Skeletal muscle cell (primary cell): Measurements from ENCODE around the gene RYR2.

Experiments used
- DNase-seq: peaks from one replicate; pipeline ENCODE4 v3.0.0-alpha.2; 2010; ENCODE audit warnings: low read depth
- H3K4me3 ChIP-seq: 2 replicates; pipeline ENCODE4 v1.5.1; 2011; ENCODE audit warnings: low read depth, mild to moderate bottlenecking, control low read depth, low read length, moderate library complexity

RYR2 gene

DNA sequence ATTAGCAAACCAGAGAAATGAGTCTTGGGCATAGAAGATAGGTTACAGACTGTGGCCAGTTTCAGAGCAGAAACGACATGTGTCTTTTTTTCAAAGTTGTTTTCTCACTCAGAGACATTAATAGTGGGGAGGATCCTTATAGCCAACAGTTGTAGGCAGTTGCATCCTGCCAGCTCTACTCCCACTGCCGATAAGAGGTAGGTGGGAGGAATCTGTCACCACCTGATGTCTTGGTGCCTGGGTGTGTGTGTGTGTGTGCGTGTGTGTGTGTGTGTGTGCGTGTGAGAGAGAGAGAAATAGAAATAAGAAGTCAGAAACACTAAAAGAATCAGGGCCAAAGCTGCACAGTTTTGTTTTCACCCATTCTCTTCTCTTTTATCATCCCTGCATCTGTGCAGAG lies 629.3 kb downstream of the RYR2 start:
- H3K4me3 ChIP-seq, result no peak overlapping the region
- DNase-seq, result no peak

DNA sequence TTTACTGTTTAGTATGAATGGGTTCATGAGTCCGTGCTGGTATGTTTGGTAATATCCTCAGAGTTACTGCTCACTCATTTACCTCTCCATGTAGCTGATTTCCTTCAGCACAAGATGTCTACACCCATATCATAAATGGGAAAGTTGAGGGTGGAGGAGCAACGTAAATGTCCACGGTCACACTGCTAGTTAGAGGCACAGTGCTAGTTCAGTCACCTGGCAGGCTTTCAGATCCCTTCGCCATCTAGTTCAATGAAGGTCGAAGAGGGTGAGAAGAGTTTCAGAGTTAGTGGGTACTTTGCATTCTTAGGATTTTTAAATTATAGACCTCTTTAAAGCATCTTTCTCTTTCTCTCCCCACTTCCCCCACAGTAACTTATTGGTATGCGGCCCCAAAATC lies 630.0 kb downstream of the RYR2 start:
- H3K4me3 ChIP-seq, result no peak overlapping the region
- no peak for DNase-seq

- H3K4me3 ChIP-seq, result no peak overlapping the region
- DNase-seq, result no peak
Observed at GRCh38 chr1:237672748-237673147, 630.8 kb downstream of the RYR2 start.

DNA sequence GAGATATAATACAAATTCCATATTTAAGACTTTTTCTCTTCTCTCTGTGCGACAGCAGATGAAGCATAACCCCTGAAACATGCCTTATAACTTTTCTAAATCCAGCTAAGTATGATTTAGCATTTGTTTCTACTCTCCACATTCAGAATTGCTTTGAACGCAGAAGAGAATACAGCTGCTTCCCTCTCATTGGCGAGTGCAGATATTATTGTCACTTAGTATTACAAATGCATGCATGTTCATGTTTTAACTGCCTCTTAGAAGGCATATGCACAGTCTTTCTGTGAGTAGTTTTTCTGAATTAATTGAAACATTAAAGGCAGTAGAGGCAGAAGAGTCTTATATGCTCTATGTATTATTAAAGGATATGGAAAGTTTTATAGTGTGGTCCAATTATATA lies 631.6 kb downstream of the RYR2 start:
- no peak overlapping the region for H3K4me3 ChIP-seq

DNA sequence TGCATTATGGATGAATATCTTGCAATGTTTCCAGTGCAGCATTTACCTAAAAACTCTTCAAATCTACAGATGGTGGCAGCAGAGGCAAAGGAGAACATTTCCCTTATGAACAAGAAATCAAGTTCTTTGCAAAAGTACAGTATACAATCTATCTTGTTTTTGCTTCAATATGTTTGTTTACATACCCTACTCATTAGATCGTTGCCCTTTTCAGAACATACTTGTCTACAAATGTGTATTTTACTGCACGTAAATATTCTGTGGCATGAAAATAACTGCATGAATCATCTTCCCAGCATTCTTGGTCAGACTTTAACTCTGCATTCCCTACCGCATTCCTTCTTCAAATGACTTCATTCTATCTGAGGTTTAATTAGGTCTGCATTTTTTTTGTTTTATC lies 636.0 kb downstream of the RYR2 start:
- no peak for DNase-seq
- H3K4me3 ChIP-seq, result no peak overlapping the region

More for the DNA sequence above, 631.6 kb downstream of the RYR2 start:
- DNase-seq, result no peak

- H3K4me3 ChIP-seq, result no peak overlapping the region
- no peak for DNase-seq
Observed at GRCh38 chr1:237679687-237680086, 637.7 kb downstream of the RYR2 start.

- no peak overlapping the region for H3K4me3 ChIP-seq
- no peak for DNase-seq
Observed at GRCh38 chr1:237681210-237681609, 639.2 kb downstream of the RYR2 start.

GRCh38 chr1:237684236-237684635 lies 642.3 kb downstream of the RYR2 start:
- no peak overlapping the region for H3K4me3 ChIP-seq
- DNase-seq, result no peak

DNA sequence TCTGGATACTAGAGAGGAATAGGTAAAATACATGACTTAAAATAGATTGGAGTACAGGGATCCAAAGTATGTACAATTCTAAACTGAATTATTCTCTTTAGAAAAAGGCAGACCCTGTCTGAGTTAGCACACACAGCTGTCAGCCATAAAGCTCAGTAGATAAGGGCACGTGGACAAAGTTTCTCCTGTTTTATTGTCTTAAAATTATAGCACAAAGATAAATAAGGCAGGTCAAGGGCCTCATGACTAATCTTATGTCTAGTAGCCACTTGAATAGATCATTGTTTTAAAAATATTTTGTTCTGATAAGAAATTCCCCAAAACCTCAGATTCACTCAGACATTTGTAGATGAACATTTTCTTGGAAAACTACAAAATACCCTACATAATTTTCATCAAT lies 643.6 kb downstream of the RYR2 start:
- no peak for DNase-seq
- no peak overlapping the region for H3K4me3 ChIP-seq

GRCh38 chr1:237687804-237688203 lies 645.8 kb downstream of the RYR2 start:
- H3K4me3 ChIP-seq, result no peak overlapping the region
- no peak for DNase-seq

DNA sequence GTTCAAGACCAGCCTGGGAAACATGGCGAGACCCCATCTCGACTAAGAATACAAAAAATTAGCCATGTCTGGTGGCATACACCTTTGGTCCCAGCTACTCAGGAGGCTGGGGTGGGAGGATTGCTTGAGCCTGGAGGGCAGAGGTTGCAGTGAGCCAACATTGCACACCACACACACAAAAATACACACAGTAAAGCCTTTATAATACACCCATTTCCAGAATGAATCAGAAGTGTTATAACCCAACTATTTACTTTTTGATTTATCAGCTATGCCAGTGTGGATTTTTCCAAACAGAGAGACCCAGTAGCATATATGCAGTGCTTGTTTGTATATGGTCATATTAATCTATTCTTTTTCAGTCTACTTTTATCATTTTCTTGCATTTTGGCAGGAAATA lies 648.7 kb downstream of the RYR2 start:
- no peak for DNase-seq
- no peak overlapping the region for H3K4me3 ChIP-seq

- no peak for DNase-seq
- H3K4me3 ChIP-seq, result no peak overlapping the region
Observed at GRCh38 chr1:237692255-237692654, 650.3 kb downstream of the RYR2 start.

DNA sequence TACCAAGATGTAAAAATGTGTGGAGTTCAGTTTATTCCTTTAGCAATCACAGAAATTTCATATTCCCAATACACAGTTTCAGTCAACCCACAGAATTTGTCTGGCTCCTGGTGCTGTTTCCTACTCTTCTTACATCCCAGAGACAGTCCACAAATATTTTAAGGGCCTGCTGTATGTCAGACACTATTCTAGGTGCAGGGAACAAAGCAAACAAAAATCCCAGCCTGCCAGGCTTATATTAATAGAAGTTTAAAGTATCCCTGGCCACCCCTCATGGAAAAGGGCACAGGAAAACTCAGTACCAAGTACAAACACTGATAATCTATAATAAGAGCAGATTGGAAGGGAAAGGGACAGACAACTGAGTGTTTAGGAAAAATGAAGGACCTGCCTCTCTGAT lies 653.9 kb downstream of the RYR2 start:
- no peak for DNase-seq

DNA sequence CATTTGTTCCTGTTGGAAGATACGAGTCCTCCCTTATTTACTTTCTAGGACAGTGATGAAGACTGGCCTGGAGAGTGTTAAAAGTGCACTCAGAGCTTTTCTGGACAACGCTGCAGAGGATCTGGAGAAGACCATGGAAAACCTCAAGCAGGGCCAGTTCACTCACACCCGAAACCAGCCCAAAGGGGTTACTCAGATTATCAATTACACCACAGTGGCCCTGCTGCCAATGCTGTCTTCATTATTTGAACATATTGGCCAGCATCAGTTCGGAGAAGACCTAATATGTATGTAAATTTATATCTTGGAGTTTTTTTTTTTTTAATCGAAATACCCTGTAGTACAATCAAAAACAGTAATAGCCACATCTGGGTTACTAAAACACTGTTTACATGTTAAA lies 658.2 kb downstream of the RYR2 start:
- no peak overlapping the region for H3K4me3 ChIP-seq
- DNase-seq, result no peak

More for the DNA sequence above, 653.9 kb downstream of the RYR2 start:
- no peak overlapping the region for H3K4me3 ChIP-seq

DNA sequence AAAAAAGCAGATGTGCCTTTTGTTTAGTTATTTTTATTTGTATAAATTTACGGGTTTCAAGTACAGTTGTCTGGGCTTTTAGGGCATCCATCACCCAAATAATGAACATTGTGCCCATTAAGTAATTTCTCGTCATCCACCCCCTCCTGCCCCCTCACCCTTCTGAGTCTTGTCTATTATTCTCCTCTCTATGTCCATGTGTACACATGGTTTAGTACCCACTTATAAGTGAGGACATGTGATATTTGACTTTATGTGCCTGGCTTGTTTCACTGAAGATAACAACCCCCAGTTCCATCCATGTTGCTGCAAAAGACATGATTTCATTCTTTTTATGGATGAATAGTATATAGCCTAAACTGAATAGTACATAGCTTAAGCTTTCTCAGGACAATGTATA lies 659.5 kb downstream of the RYR2 start:
- H3K4me3 ChIP-seq, result no peak overlapping the region
- DNase-seq, result no peak

- DNase-seq, result no peak
- no peak overlapping the region for H3K4me3 ChIP-seq
Observed at GRCh38 chr1:237702161-237702560, 660.2 kb downstream of the RYR2 start.

DNA sequence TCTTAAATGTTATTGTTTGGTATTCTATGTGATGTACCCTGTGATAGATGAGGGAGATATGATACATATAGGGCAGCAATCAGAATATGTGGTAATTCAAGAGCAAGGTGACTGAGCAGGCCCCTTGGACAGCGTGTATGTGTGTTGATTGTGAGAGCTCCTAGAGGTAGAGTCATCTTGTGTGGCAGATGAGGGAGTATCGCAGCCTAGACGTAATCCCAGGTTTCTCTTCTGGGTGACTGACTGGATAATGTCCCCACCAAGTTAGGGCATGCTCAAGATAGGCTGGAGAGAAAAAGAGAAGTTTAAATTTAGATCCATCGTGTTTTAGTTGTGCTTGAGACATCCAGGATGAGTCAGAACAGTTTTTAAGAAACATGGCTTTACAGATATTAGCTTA lies 663.5 kb downstream of the RYR2 start:
- no peak overlapping the region for H3K4me3 ChIP-seq
- no peak for DNase-seq

DNA sequence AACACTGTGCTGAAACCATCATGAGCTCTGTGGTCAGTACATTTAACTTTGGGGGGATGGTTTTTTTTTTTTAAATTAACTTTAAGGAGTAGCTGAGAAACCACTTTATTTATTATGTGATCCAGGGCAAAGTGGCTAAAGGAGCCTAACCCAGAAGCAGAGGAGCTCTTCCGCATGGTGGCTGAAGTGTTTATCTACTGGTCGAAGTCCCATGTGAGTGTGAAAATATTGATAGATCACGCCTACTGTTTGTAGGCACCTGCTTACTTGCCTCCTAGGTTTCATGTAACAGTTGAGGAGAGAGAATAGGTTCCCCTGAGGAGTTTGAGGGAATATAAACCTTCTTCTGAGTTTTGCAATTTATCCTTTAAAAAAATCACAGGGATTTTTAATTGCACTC lies 667.4 kb downstream of the RYR2 start:
- DNase-seq, result no peak
- H3K4me3 ChIP-seq, result no peak overlapping the region

DNA sequence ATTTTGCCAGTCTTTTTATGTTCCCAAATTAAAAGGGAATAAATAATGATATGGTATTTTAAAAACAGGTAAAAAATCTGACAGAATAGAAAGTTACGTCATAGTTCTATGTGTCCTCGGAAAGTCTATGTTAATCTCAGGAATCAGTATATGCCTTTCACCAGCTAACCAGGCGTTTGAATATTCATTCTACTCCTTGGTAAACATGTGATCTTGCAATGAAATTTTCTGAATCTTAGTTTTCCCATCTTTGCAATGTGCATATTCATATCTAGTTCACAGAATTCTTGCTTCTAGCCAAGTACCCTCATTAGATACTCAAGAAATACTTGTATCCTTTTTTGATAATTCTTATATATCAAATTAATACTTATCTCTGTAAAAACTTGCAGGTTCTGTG lies 669.3 kb downstream of the RYR2 start:
- no peak overlapping the region for H3K4me3 ChIP-seq
- no peak for DNase-seq

- DNase-seq, result no peak
- no peak overlapping the region for H3K4me3 ChIP-seq
Observed at GRCh38 chr1:237712082-237712481, 670.1 kb downstream of the RYR2 start.

DNA sequence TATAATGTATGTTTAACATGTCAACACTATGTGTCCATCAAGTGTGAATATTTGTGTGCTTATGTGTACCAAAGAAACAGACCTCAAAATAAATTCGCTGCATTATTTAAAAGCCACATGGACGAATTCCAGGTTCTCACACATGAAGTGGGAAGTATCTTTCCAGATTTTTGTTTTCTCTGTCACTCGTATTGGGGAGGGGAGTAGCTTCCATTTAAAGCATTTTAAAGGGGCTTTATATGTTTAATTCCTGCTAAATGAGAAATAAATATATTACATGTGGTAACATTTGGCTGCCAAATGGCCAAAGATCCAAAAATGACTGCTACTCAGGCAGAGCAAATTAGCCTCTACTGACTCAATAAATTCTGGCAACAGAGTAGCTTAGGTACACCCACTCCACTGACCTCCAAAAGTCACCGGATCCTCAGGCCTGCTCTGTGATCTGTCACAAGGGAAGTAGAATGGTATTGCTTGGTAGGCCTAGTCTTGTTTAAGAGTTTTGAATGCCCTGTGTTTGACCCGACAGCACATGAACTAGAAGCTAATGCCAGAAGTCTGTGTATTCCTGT lies 670.7 kb downstream of the RYR2 start:
- no peak for DNase-seq
- H3K4me3 ChIP-seq, result no peak overlapping the region

GRCh38 chr1:237713916-237714315 lies 671.9 kb downstream of the RYR2 start:
- DNase-seq, result no peak
- H3K4me3 ChIP-seq, result no peak overlapping the region
